ENCODE data around the gene WFS1.

The WFS1 gene

DNA sequence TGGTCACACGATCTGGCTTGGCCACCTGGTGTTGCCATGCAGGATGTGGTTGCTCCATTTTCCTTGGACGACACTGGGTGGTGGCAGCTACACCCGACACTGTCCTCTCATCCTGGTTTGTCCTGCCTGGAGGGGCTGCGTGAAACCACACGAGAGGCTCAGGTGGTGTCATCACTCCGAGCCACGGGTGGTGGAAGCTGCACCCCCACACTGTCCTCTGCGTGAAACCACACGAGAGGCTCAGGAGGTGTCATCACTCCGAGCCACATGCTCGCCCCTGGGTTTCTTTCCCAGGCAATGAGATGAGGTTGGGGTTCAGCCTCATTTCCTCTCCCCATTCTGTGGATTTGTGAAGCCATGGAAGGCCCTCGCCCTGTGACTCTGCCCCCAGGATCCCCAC, 34.3 kb downstream of the WFS1 start:
- no peak for DNase-seq

DNA sequence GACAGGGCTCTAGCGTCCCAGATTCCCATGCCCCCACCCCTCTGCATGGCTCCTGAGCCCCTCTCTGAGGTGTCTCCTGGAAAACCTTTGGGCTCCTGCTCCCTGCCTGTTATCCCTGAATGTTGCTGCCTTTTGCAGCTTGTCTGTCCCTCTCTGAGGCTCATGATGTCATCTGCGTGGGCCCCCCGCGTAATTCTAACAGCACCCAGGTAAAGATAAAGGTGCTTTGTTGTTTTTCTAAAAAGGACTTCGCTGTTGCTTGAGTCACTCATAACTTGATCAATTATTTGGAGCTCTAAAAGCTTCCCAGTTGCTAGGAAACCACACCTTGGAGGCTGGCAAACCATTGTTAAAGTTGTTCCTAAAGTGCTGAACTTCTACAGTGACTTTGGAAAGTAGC, 36.6 kb downstream of the WFS1 start:
- no peak for DNase-seq

DNA sequence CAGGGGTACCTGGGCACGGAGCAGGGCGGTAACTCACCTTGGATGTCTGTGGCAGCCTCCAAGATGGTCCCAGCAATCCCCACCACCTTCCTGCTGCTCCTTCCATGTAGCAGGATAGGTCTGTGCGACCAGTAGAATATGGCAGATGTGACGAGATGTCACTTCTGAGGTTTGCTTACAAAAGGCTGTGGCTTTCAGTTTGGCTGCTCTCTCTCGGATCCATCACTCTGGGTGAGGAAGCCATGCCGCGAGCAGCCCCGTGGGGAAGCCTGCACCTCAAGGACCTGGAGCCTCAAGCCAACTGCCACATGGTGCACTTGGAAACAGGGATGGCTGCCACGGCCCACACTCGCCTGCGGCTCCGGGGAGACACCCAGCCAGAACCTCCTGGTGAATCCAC, 37.6 kb downstream of the WFS1 start:
- peak; percentile 26 for DNase-seq

DNA sequence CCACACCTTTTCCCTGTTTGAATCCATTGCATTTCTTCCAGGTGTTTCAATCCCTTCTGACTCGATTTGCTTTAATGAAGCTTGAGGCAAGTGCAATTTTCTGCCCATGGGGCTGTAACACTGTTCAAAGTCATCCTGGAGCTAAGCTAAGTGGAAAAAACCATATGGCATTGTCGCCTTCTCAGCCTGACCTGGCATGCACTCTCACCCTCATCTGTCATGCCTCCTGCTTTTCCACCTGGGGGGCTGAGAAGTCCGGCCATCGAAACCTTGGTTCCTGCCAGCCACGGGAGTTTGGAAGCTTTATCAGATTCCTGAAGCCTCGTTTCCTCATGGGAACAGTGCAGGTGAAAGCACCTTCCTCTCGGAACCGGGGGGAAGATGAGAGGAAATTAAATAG, 38.2 kb downstream of the WFS1 start:
- DNase-seq: no peak

DNA sequence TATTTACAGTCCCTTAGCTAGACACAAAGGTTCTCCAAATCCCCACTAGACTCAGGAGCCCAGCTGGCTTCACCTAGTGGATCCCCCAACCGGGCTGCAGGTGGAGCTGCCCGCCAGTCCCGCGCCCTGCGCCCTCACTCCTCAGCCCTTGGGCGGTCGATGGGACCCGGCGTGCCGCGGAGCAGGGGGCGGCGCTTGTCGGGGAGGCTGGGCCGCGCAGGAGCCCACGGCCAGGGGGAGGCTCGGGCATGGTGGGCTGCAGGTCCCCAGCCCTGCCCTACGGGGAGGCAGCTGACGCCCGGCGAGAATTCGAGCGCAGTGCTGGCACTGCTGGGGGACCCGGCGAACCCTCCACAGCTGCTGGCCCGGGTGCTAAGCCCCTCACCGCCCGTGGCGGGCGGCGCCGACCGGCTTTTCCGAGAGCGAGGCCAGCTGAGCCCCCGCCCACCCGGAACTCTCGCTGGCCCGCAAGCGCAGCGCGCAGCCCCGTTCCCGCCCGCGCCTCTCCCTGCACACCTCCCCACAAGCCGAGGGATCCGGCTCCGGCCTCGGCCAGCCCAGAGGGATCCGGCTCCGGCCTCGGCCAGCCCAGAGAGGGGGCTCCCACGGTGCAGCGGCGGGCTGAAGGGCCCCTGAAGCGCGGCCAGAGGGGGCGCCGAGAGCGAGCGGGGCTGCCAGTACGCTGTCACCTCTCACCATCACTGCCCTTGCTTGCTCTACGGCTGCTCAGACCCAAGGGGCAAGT, 39.4 kb downstream of the WFS1 start:
- no peak for DNase-seq

DNA sequence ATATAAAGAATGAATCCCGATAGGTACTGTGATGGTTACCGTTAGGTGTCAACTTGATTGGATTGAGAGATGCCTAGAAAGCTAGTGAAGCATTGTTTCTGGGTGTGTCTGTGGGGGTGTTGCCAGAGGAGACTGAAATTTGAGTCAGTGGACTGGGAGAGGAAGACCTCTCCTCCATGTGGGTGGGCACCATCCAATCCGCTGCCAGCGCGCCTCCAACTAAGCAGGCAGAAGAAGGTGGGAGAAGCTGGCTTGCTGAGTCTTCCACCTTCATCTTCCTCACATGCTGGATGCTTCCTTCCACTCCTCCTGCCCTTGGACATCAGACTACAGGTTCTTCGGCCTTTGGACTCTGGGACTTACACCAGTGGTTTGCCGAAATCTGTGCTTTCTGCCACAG, 40.1 kb downstream of the WFS1 start:
- DNase-seq: no peak

DNA sequence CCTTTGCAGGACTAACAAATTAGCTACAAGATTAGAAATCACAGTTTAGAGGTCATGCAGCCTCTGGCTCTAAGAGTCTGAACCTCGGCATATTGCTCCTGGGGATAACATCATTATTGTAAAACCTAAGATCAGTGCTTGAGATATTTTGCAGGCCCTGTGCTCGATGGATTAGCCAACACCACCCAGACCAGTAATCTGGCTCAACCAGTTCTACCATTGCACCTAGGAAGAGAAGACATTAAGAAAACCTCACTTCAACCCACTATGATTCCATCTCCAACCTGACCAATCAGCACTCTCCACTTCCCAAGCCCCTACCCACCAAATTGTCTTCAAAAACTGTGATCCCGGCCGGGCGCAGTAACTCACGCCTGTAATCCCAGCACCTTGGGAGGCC, 43.6 kb downstream of the WFS1 start:
- DNase-seq: no peak

DNA sequence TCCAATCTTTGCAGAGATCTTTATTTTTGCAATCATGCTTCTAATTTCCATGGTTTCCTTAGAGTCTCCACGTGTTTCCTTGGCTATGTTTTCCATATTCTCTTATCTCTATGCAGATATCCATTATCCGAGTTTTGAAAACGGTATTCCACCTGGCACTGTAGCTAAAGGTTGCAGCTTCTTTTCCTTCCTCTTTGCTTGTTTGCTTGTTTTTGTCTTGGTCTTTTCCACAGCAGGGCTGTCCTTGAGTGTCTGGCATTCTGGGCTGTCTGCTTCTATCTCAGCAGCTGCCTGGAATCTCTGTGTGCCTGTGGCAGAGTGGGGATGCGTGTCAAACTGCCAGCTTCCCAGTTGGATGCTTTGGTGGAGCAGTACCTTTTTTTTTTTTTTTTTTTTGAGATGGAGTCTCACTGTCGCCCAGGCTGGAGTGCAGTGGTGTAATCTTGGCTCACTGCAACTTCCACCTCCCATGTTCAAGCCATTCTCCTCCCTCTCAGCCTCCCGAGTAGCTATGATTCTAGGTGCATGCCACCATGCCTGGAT, 46.9 kb downstream of the WFS1 start:
- no peak for DNase-seq

DNA sequence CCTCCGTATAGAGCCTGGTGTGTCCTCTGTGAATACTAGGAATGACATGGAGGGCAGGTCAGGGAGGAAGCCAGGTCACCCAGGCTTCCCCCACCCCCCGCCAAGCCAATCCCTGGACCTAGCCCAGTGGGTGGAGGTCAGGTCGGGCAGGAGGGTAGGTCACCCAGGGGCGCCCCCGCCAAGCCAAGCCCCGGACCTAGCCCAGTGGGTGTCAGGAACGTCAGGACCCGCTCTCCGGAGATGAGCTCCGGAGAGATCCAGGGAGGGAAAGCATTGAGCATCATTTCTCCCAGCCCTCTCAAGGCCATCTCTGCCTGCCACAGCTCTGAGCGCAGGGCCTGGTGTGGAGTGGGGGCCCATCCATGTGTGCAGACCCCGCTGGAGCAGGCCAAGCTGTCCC, 48.6 kb downstream of the WFS1 start:
- DNase-seq: no peak

DNA sequence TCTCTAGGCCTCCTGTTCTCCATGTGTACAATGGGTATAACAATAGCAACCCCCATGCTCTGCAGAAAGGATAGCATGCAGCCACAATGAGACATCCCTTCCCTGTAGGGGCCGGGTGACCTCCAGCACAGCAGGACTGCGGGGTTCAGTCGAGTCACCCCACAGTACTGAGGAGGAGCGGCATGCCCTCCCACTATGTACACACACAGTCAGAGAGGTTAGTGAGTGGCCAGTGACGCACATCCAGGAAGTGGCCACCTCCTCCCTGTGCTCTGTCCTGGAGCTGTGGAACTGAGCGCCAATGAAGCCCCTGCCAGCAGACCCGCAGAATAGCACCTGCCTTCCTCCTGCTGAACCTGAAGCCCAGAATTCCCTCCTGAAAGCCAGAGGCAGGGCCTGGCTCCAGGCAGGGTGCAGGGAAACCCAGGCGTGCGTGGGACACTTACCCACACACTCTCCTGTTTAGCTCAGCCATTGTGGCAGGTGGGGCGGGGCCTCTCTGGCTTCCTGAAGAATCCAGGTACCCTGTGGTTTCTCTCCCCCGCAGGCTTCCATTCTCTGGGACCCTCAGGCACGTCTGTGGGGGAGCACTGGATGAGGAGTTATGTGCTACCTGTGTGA, 50.0 kb downstream of the WFS1 start:
- no peak for DNase-seq

DNA sequence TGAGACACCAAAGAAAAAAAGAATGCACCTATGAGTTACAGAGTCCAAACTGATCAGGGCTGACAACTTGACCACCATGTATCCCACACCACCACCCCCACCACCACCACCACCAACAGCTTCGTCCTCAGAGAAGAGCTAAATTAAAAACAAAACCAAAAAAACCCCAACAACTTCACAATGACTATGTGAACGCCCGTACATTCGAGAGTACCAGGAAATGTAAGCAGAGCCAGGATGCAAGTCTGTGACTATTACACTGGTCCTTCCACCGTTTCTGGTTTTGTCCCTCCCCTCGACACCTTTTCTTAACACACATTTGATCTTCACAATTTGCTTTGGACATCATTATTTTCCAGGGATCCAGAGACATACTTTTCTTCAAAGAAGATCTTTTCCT, 51.0 kb downstream of the WFS1 start:
- peak; percentile 61 for DNase-seq

DNA sequence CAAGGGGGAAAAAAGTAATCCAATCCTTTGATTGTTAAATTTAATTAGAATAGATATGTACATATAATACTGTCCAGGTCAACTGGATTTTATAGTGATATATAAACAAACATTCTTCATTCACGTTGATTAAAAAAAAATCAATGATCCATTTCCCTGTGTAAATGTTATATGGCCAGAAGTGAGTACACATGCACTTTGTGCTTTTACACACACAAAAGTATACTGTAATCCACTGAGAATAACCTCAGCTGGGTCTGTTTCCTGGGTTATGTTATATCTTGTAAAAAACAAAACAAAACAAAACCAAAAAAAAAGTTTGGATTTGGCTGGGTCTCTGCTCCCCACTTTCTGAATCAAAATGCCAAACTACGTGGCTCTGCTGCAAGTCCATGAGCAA, 51.7 kb downstream of the WFS1 start:
- DNase-seq: no peak

DNA sequence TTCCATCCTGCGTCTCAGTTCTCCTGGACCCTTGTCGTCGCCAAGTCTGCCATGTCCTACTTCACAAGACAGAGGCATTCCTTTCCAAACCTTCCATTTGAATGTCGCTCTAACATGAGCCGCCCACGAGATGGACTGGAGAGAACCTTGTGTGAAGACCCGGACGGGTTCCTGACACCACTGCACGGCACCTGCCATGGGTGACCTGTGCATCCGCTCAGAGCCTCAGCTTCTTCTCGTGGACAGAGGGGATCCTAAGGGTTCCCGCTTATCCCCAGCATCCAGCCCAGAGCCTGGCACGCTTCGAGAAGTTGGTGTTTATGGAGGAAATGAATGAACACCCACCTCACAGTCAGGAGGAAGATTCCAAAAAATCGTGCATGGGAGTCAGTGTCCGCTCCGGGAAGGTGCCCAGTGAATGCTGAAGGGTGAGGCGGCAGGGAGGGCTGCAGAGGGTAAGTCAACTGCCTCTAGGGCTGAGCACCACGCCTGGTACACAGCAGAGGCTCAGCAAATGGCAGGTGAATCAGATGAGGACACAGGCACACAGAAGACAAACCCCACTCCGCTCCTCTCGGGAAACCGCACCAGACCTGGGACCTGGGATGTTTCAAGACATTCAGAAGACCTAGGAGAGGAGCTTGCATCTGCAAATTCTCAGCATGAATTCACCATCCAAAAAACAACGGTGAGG, 52.6 kb downstream of the WFS1 start:
- no peak for DNase-seq

DNA sequence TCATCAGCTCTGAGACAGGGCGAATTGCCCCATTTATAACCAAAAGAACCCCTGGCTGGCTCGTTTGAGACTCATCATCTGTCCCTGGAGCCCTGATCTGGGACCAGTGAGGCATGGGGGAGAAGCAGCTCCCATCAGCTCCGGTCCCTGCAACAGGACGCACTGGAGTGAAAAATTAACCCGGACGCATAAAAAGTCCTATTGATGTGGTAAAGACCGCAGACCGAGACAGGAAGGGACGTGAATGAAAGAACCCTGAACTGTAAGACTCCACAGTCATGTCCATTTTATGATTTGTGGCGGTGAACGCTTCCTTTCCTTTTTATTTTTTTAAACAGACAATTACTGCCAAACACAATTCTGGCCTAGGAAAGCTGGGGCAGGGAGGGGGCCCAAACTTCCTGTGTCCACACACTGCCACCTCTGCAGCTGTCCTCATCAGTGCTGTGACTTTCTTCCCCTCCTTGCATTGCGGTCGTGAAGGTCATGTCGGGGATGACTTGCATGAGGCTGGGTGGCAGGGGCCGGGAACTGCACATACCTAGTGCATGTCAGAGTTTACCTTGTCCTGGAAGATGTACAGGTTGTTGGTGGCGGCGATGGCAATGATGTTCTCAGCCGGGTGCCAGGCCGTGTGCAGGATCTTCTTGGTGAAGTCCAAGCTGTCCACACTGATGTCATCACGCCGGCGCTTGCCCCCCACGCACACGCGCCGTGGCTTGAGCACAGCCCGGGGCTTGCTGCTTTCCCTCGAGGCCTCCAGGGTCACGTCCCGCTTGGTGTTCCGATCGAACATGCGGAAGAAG, 53.3 kb downstream of the WFS1 start:
- DNase-seq: no peak

DNA sequence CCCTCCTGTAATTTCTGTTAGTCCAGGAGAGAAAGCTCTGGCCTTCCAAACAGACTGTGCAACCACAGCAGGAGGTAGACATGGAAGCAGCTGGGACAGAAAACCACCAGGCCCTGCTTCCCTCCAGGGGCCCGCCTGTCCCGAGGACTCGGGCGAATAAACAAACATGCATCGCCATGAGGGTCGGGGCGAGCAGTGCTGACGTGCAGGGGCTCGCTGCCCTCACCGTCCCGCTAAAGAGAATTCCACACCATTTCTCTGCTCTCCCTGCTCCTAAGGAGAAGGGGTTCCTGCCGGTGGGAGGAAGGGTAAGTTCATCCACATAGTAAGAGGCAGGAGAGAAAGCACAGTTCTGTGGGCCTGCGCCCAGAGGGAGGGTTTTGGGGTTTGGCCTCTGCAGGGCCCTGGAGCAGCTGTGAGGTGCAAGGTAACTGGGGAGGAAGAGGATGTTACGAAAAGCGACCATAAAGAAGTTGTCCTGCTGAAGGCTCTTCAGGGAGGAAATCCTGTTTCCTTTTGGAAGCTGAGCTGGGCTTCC, 54.9 kb downstream of the WFS1 start:
- DNase-seq: no peak

DNA sequence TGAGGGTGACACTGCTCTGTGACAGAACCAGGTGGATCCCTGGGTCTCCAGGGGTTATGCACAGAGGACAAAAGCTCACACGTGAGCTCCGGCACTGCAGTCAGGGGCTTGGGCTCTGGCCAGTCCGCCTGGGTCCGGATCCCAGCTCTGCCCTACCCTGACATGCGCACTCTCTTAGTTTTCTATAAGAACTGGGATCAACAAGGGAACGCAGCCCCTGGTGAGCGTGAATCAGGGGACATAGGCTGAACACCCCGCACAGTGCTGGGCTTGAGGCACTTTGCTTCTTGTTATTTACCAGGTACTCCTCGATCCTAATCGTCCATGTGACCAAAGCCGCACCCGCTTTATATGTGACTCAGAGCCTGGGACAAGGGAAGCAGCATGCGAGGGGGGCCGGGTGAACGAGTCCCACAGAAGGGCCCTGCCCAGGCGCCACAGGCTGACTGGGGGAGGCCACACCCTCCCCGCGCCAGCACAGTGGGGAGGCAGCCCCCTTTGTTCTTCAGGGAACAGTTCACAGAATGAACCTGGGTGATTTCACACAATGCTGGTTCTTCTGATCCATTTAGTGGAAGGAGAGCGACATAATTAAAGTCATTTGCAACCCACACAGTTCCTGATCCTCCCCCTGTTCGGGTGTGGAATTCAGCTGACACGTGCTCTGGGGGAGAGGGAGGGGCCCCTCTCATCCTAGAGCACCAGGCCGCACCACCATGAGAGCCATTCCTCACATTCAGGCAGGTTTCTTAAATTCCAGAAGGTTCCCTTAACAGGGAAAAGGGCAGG, 55.5 kb downstream of the WFS1 start:
- no peak for DNase-seq

DNA sequence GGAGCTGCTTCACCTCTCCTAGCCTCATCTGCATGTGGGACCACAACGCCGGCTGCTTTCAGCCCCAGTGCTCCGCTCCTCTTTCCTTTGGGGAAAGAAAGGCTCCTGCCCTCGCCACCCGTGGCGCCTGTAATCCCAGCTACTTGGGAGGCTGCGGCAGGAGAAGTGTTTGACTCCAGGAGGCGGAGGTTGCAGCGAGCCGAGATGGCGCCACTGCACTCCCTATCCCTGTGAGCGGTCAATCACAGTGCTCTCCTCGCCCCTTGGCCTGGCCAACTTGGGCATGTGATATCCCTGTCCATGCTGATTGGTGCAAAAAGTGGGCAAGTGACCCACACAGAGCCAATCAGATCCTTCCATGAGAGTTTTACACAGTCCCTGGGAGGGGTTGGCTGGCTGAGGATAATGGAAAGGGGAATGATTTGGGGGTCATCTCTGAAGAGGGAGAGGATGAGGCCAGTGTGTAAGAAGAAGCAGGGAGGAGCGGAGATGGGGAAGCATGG, 56.2 kb downstream of the WFS1 start:
- DNase-seq: no peak

DNA sequence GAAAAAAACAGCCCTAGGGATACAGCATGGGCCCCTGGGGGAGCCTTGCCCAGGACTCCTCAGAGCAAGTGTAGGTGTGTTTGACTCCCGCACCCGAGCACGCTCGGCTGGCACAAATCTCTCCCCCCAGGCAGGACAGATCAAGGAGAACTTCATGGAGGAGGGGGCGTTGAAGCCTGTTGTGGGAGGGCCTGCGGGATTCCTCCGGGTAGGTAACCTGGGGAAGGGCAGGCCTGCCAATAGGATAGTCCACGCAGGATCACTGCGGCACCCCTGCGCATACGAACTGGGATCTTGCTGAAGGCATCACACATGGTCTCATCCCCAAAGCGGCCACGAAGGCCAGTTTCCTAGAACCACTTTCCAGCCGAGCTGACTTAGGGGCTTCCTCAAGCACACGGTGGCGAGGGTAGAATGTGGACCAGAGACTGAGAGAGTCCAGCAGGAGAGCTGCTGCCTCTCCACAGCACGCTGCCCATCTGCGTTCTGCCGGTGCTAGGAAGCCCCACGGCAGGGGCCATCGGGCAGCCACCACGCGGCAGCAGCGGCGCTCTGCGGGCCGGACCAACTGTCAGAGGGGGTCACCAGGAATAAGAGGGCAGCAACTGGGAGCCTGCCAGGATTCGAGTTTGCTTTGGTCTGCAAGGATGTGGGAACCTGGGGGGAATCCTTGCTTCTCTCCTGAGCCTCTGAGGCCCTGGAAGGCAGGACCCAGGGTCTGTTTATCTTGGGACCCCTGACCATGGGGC, 56.8 kb downstream of the WFS1 start:
- DNase-seq: no peak

DNA sequence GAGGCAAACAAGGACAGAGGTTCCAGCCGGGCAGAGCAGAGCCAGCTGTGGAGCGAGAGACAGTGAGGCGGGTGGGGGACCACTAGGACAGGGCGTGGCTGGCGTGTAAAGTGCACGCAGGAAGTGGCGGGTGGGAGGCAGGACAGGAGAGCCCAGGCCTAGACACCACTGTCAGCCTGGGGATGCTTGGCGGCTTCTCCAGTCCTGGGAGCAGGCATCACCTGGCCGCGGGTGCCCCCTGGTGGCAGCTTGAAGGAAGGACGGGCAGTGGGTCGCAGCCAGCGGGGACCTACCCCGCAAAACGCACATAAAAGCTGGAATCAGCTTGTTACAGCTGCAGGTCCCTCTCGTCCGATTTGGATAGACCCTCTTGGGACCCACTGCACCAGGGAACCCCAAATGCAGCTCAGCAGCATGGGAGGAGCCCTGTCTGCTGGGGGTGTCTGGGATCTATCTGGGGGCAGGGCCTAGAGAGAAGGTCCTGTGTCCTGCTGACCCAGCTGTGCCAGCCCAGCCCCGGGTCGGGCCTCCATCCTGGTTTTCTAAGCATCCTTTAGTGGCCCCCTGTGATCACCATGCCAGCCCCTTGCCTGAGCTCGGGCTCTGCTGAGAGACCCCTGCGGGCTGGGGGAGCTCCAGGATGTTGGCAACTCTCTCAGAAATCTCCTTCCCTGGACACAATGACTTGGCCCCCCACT, 57.7 kb downstream of the WFS1 start:
- DNase-seq: peak; percentile 86

DNA sequence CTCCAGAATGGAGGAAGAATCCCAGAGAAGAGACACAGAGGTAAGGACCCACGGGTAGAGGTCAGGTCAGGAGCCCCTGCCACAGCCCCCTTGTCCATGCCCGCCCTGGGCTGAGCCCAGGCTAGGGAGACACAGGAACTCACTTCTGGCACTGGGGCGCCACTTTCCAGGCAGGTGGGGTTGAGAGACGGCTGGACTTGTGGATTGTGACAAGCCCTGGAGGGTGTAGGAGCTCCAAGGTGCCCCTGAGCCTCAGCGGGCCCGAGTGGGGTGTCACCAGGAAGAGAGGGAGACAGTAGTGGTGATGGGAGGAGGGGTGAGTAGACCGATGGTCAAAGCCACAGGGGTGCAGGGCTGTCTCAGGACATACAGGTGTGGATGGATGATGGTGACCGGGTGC, 58.9 kb downstream of the WFS1 start:
- no peak for DNase-seq

Data from activated CD4-positive, alpha-beta T cell treated with anti-CD3 and anti-CD28 coated beads, Interleukin-10, Interleukin-2, amounts not matched to agents 100 ng/mL and 50 ng/mL, durations not matched to agents 16 hours and 8 hours (primary cell).